HEK293T (cell line): Measurements from ENCODE around the gene CBLN3.

ENCODE experiments used
- CTCF ChIA-PET: fragments of 350-600 bp; formaldehyde crosslinking; extraction: SDS; loops from one replicate; lab custom pipeline; 2021; ENCODE audit warnings: antibody characterized with exemption, inconsistent platforms; lab: Yijun Ruan, JAX
- POLR2A ChIA-PET: fragments of 350-600 bp; formaldehyde crosslinking; extraction: SDS; loops from one replicate; lab custom pipeline; 2020; ENCODE audit warnings: antibody characterized with exemption, inconsistent platforms; lab: Yijun Ruan, JAX
- DNase-seq: peaks from one replicate; pipeline ENCODE4 v3.0.0; 2012; ENCODE audit warnings: mixed read lengths; ENCODE audit errors: extremely low spot score
- ARNT ChIP-seq: fragments of 450-650 bp; IDR thresholded peaks from 2 replicates; pipeline ENCODE4 v1.6.1; 2017; ENCODE audit warnings: mild to moderate bottlenecking
- BHLHE40 ChIP-seq: fragments of 450-650 bp; IDR thresholded peaks from 2 replicates; pipeline ENCODE4 v1.6.1; 2016; ENCODE audit warnings: mild to moderate bottlenecking, moderate library complexity, borderline replicate concordance
- CTBP1 ChIP-seq: fragments of 450-650 bp; IDR thresholded peaks from 2 replicates; pipeline ENCODE4 v1.6.1; 2016; ENCODE audit warnings: borderline replicate concordance
- ELF4 ChIP-seq: fragments of 450-650 bp; IDR thresholded peaks from 2 replicates; pipeline ENCODE4 v1.6.1; 2017; ENCODE audit warnings: antibody characterized with exemption
- FOXA1 ChIP-seq: fragments of 450-650 bp; IDR thresholded peaks from 2 replicates; pipeline ENCODE4 v1.6.1; 2016; ENCODE audit warnings: mild to moderate bottlenecking
- FOXK2 ChIP-seq: fragments of 450-650 bp; IDR thresholded peaks from 2 replicates; pipeline ENCODE4 v1.6.1; 2016; ENCODE audit warnings: mild to moderate bottlenecking
- FOXM1 ChIP-seq: fragments of 450-650 bp; IDR thresholded peaks from 2 replicates; pipeline ENCODE4 v1.6.1; 2017; ENCODE audit warnings: mild to moderate bottlenecking, borderline replicate concordance
- HDGF ChIP-seq: fragments of 450-650 bp; IDR thresholded peaks from 2 replicates; pipeline ENCODE4 v1.6.1; 2017; ENCODE audit warnings: antibody characterized with exemption, borderline replicate concordance
- L3MBTL2 ChIP-seq: fragments of 450-650 bp; conservative IDR thresholded peaks from 2 replicates; pipeline ENCODE4 v1.6.1; 2016; ENCODE audit warnings: mild to moderate bottlenecking
- LEF1 ChIP-seq: fragments of 450-650 bp; IDR thresholded peaks from 2 replicates; pipeline ENCODE4 v1.6.1; 2017; ENCODE audit warnings: mild to moderate bottlenecking, borderline replicate concordance
- NFRKB ChIP-seq: fragments of 450-650 bp; IDR thresholded peaks from 2 replicates; pipeline ENCODE4 v1.6.1; 2016; ENCODE audit warnings: mild to moderate bottlenecking, moderate library complexity
- SP1 ChIP-seq: fragments of 450-650 bp; IDR thresholded peaks from 2 replicates; pipeline ENCODE4 v1.6.1; 2017
- SUZ12 ChIP-seq: fragments of 450-650 bp; IDR thresholded peaks from 2 replicates; pipeline ENCODE4 v1.6.1; 2016; ENCODE audit warnings: mild to moderate bottlenecking
- TARDBP ChIP-seq: fragments of 450-650 bp; IDR thresholded peaks from 2 replicates; pipeline ENCODE4 v1.6.1; 2016
- ZNF384 ChIP-seq: fragments of 450-650 bp; IDR thresholded peaks from 2 replicates; pipeline ENCODE4 v1.6.1; 2016
- TF ChIP-seq, protein P1 (sequence below): fragments of 450-650 bp; IDR thresholded peaks from 2 replicates; pipeline ENCODE4 v1.6.1; 2016

The CBLN3 gene

GRCh38 chr14:24381363-24382063, 48.0 kb downstream of the CBLN3 start:
- TF ChIP-seq TARDBP = no peak
- no peak for TF ChIP-seq CTBP1
- TF ChIP-seq NFRKB = no peak
- TF ChIP-seq LEF1 = no peak
- no peak for TF ChIP-seq FOXK2
- TF ChIP-seq HDGF = no peak
- TF ChIP-seq FOXM1 = no peak
- no peak for TF ChIP-seq SUZ12
- no peak for TF ChIP-seq L3MBTL2
- TF ChIP-seq, protein P1, sequence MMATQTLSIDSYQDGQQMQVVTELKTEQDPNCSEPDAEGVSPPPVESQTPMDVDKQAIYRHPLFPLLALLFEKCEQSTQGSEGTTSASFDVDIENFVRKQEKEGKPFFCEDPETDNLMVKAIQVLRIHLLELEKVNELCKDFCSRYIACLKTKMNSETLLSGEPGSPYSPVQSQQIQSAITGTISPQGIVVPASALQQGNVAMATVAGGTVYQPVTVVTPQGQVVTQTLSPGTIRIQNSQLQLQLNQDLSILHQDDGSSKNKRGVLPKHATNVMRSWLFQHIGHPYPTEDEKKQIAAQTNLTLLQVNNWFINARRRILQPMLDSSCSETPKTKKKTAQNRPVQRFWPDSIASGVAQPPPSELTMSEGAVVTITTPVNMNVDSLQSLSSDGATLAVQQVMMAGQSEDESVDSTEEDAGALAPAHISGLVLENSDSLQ = no peak
- TF ChIP-seq BHLHE40 = no peak
- no peak for TF ChIP-seq SP1
- TF ChIP-seq ELF4 = no peak
- TF ChIP-seq ARNT = no peak
- no peak for TF ChIP-seq FOXA1
- ChIA-PET CTCF (interaction anchor here (1.2 kb wide), 1 partner anchor 50 kb away, joined by 4 read pairs; no protein-coding TSS in a partner anchor), POLR2A (interaction anchor here (1.0 to 6.9 kb wide), 2 partner anchors 10 to 49 kb away, joined by 4 to 34 read pairs; partner anchors contain the start of genes CBLN3 and KHNYN)
- DNase-seq = no peak

DNA sequence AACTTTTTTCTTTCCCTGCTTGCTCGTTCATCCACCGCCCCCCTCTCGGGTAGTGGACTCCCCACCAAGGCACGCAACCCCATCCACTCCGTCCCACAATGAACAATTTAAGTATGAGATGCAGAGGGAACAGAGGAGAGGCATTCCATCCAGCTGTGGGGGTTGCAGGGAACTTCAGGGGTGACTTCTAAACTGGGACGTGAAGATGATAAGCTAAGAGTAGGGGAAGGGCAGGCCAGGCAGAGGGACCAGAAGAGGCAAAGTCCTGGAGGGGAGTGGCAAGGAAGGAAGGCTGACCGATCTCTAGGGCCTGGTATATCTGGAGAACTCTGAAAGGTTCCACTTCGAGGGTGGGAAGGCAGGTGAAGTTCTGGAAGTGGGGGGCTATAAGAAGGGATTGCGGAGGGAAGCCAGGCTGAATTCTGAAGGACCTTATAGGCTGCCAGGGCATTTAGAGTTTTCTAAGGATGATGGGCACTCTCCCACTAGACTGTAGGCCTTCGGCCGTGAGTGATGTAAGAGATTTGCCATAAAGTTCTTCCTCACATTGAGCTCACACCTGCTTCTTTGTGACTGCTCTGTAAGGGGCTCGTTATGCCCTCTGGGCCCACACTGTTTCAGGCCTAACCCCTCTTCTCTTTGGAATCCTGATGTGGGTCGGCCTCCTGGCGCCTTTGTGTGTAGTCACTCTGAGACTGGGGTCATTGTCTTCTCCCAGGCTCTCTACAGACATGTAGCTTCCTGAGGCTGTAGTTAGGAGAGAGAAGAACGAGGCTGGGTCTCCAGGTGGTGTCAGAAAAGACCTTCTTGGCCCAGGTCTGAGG, 49.3 kb downstream of the CBLN3 start:
- TF ChIP-seq FOXM1 (no peak), NFRKB (no peak), FOXA1 (no peak), FOXK2 (no peak), TARDBP (no peak), L3MBTL2 (no peak), ARNT (no peak), ZNF384 (no peak), LEF1 (no peak), CTBP1 (no peak), ELF4 (no peak), BHLHE40 (no peak), SUZ12 (no peak), HDGF (no peak), SP1 (no peak)
- TF ChIP-seq, protein P1 = no peak
- CTCF ChIA-PET = interaction anchor here (1.2 kb wide), 1 partner anchor 51 kb away, joined by 3 read pairs; no protein-coding TSS in a partner anchor
- POLR2A ChIA-PET = interaction anchor here (1.3 to 6.9 kb wide), 5 partner anchors 10 to 51 kb away, joined by 3 to 34 read pairs (median 8); partner anchors contain the start of genes CBLN3, KHNYN and NYNRIN
- DNase-seq = no peak

- DNase-seq = no peak
- CTCF ChIA-PET = interaction anchor here (0.8 to 1.7 kb wide), 4 partner anchors 9 to 72 kb away, joined by 3 to 5 read pairs (median 4); partner anchors contain the start of gene CIDEB
- POLR2A ChIA-PET = interaction anchor here (1.0 to 6.9 kb wide), 6 partner anchors 9 to 51 kb away, joined by 3 to 34 read pairs (median 7); partner anchors contain the start of genes CBLN3, KHNYN and NYNRIN
- TF ChIP-seq, protein P1 = no peak
- no peak for TF ChIP-seq FOXK2
- TF ChIP-seq ELF4 = no peak
- TF ChIP-seq CTBP1 = no peak
- no peak for TF ChIP-seq SP1
- no peak for TF ChIP-seq NFRKB
- TF ChIP-seq FOXM1 = no peak
- no peak for TF ChIP-seq HDGF
- TF ChIP-seq L3MBTL2 = no peak
- TF ChIP-seq LEF1 = no peak
- no peak for TF ChIP-seq FOXA1
- TF ChIP-seq TARDBP = no peak
- no peak for TF ChIP-seq ARNT
- TF ChIP-seq SUZ12 = no peak
These were observed 50.2 kb downstream of the CBLN3 start for GRCh38 chr14:24378981-24379906.

DNA sequence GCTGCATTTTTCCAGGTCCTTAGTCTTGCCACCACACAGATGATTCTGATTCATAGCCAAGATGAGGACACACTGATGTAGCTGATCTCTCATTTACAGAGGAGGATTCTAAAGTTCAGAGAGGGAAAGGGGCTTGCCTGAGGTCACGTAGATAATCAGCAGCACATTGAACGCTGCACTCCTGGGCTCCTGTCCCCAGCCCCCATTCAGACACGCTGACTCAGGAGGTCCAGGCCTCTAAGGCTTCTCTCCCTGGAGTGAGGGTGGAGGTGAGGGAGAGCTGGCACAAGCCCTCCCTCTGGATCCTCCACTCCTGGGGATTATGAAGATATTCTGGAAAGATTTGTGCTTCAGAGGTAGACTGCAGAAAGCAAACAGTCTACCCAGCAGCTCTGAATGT, 51.1 kb downstream of the CBLN3 start:
- CTCF ChIA-PET = interaction anchor here (0.6 to 1.7 kb wide), 4 partner anchors 8 to 71 kb away, joined by 3 to 5 read pairs (median 4); partner anchors contain the start of gene CIDEB
- POLR2A ChIA-PET = interaction anchor here (1.0 to 6.9 kb wide), 4 partner anchors 12 to 52 kb away, joined by 3 to 34 read pairs (median 7); partner anchors contain the start of genes CBLN3 and KHNYN
- no peak for DNase-seq
- no peak for TF ChIP-seq ELF4
- no peak for TF ChIP-seq TARDBP
- TF ChIP-seq CTBP1 = no peak
- TF ChIP-seq FOXK2 = no peak
- no peak for TF ChIP-seq FOXM1
- no peak for TF ChIP-seq SP1
- no peak for TF ChIP-seq NFRKB
- no peak for TF ChIP-seq LEF1
- TF ChIP-seq L3MBTL2 = no peak
- TF ChIP-seq BHLHE40 = no peak
- TF ChIP-seq, protein P1 = no peak
- TF ChIP-seq ZNF384 = no peak
